ENCODE measurements around the gene NECAB2. TPM values are rescaled to one million over a fixed set of nuclear protein-coding genes. Genes with fewer than 3 reads are reported as not detected.

The NECAB2 gene
- polyA plus RNA-seq, 1 donor from 2014 or later = 12.5 TPM

DNA sequence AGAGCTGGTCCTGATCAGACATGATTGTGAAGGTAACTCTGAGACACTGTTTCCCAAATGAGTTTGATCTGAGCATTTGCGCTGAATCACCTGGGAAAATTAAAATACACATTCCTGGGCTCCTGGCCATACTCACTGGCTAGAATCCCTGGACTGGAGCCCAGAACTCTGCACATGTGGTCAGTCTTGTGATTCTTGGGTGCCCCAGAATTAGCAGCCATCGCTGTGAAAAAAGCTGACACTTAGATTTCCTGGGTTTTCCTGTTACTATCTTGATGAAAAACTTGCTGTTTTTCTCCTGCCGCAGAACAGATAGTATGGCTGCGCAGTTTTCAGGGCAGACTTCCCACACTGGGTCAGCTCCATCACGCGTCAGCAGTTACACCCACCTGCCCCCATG lies 24.6 kb downstream of the NECAB2 start:
- Histone ChIP-seq H3K27ac (ENCODE audit: low read length) (peak overlapping the region; percentile 39), H3K36me3 (ENCODE audit: insufficient read depth, low read length) (no peaks in the 10 kb centered on the region), H4K20me1 (ENCODE audit: insufficient read depth) (no peaks in the 10 kb centered on the region), H3K9me3 (ENCODE audit: low read length) (no peaks in the 10 kb centered on the region), H2AFZ (ENCODE audit: low read depth, low read length) (no peak overlapping the region), H3K9me2 (ENCODE audit: insufficient read depth, low read length) (no peaks in the 10 kb centered on the region), H3K79me2 (replicated peaks; ENCODE audit: insufficient read depth, low read length) (no peaks in the 10 kb centered on the region), H3K4me2 (ENCODE audit: low read length) (no peak overlapping the region), H3K4me3 (ENCODE audit: low read length) (no peak overlapping the region), H3F3A (ENCODE audit: insufficient read depth, low read length, poor library complexity, severe bottlenecking) (no peaks in the 10 kb centered on the region), H3K9ac (ENCODE audit: low read length) (no peak overlapping the region), H3K27me3 (ENCODE audit: insufficient read depth, low read depth, low read length) (no peaks in the 10 kb centered on the region)
- TF ChIP-seq SMC3 (conservative IDR thresholded peaks at IDR 0.05; ENCODE audit: poor library complexity) (no peak), TAF1 (IDR thresholded peaks at IDR 0.05; ENCODE audit: low read depth) (no peak), EZH2 (IDR thresholded peaks at IDR 0.05; ENCODE audit: borderline replicate concordance, insufficient read depth, low read length, poor library complexity, severe bottlenecking) (no peak)
- TF ChIP-seq, protein P1, sequence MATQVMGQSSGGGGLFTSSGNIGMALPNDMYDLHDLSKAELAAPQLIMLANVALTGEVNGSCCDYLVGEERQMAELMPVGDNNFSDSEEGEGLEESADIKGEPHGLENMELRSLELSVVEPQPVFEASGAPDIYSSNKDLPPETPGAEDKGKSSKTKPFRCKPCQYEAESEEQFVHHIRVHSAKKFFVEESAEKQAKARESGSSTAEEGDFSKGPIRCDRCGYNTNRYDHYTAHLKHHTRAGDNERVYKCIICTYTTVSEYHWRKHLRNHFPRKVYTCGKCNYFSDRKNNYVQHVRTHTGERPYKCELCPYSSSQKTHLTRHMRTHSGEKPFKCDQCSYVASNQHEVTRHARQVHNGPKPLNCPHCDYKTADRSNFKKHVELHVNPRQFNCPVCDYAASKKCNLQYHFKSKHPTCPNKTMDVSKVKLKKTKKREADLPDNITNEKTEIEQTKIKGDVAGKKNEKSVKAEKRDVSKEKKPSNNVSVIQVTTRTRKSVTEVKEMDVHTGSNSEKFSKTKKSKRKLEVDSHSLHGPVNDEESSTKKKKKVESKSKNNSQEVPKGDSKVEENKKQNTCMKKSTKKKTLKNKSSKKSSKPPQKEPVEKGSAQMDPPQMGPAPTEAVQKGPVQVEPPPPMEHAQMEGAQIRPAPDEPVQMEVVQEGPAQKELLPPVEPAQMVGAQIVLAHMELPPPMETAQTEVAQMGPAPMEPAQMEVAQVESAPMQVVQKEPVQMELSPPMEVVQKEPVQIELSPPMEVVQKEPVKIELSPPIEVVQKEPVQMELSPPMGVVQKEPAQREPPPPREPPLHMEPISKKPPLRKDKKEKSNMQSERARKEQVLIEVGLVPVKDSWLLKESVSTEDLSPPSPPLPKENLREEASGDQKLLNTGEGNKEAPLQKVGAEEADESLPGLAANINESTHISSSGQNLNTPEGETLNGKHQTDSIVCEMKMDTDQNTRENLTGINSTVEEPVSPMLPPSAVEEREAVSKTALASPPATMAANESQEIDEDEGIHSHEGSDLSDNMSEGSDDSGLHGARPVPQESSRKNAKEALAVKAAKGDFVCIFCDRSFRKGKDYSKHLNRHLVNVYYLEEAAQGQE (IDR thresholded peaks at IDR 0.05; ENCODE audit: borderline replicate concordance) = no peak

DNA sequence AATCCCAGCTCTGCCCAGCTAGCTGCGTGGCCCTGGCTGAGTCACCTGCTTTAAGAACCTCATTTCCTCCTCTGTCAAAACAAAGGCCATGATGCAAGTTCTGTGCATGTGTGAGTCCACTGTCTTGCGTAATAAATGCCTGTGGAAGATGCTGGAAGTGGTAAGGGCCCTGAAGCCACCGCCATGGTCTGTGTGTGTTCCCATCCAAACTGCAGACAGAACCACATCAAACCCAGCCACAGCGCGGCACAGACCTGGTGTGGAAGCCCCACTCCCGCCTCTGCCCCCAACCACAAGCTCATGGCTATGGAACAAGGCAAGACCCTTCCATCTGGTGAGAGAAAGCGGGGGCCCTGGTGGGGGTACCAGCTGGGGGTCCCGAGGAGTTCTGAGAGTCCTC lies 26.0 kb downstream of the NECAB2 start:
- TF ChIP-seq, protein P2, sequence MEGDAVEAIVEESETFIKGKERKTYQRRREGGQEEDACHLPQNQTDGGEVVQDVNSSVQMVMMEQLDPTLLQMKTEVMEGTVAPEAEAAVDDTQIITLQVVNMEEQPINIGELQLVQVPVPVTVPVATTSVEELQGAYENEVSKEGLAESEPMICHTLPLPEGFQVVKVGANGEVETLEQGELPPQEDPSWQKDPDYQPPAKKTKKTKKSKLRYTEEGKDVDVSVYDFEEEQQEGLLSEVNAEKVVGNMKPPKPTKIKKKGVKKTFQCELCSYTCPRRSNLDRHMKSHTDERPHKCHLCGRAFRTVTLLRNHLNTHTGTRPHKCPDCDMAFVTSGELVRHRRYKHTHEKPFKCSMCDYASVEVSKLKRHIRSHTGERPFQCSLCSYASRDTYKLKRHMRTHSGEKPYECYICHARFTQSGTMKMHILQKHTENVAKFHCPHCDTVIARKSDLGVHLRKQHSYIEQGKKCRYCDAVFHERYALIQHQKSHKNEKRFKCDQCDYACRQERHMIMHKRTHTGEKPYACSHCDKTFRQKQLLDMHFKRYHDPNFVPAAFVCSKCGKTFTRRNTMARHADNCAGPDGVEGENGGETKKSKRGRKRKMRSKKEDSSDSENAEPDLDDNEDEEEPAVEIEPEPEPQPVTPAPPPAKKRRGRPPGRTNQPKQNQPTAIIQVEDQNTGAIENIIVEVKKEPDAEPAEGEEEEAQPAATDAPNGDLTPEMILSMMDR (IDR thresholded peaks at IDR 0.05; ENCODE audit: poor library complexity, severe bottlenecking) = no peak
- TF ChIP-seq, protein P1 (IDR thresholded peaks at IDR 0.05; ENCODE audit: borderline replicate concordance) = no peak
- TF ChIP-seq TAF1 (IDR thresholded peaks at IDR 0.05; ENCODE audit: low read depth) (no peak), MXI1 (conservative IDR thresholded peaks at IDR 0.05; ENCODE audit: poor library complexity, severe bottlenecking) (no peak), EZH2 (IDR thresholded peaks at IDR 0.05; ENCODE audit: borderline replicate concordance, insufficient read depth, low read length, poor library complexity, severe bottlenecking) (no peak), EP300 (conservative IDR thresholded peaks at IDR 0.05; ENCODE audit: poor library complexity, severe bottlenecking) (no peak), SMC3 (conservative IDR thresholded peaks at IDR 0.05; ENCODE audit: poor library complexity) (no peak), RAD21 (conservative IDR thresholded peaks at IDR 0.05) (no peak), POLR2AphosphoS5 (IDR thresholded peaks at IDR 0.05) (no peak)
- Histone ChIP-seq H2AFZ (ENCODE audit: low read depth, low read length) (no peak overlapping the region), H3K27me3 (ENCODE audit: insufficient read depth, low read depth, low read length) (no peaks in the 10 kb centered on the region), H3F3A (ENCODE audit: insufficient read depth, low read length, poor library complexity, severe bottlenecking) (no peaks in the 10 kb centered on the region), H3K27ac (ENCODE audit: low read length) (peak overlapping the region; percentile 83), H4K20me1 (ENCODE audit: insufficient read depth) (no peaks in the 10 kb centered on the region), H3K9me2 (ENCODE audit: insufficient read depth, low read length) (no peaks in the 10 kb centered on the region), H3K4me3 (ENCODE audit: low read length) (no peak overlapping the region), H3K4me2 (ENCODE audit: low read length) (no peak overlapping the region), H3K9me3 (ENCODE audit: low read length) (no peaks in the 10 kb centered on the region), H3K79me2 (replicated peaks; ENCODE audit: insufficient read depth, low read length) (no peaks in the 10 kb centered on the region), H3K9ac (ENCODE audit: low read length) (no peak overlapping the region), H3K36me3 (ENCODE audit: insufficient read depth, low read length) (no peaks in the 10 kb centered on the region)

All from neural cell (in vitro differentiated cells).